Vagina (tissue), 2 donors: ENCODE measurements around the gene DACH1.

ENCODE experiments used
- POLR2AphosphoS5 ChIP-seq, 2 donors: sonication (generic); formaldehyde crosslinking; IDR thresholded peaks; one replicate each; pipeline ENCODE4 v1.9.0; 2017; ENCODE audit warnings: antibody characterized with exemption in 2 of 2, mild to moderate bottlenecking in 2 of 2, low read depth in 1 of 2; ENCODE audit not compliant: insufficient read depth in 1 of 2
- TF ChIP-seq, protein P1 (sequence below), 3 experiments: fragments of 450-650 bp in 2 of 3; fragments of 200-600 bp in 1 of 3; sonication (generic) in 1 of 3; IDR thresholded peaks; one replicate each; pipeline ENCODE4 v1.5.1; 2017 to 2019; ENCODE audit warnings: antibody characterized with exemption in 3 of 3, mild to moderate bottlenecking in 2 of 3, moderate library complexity in 2 of 3

DNA sequence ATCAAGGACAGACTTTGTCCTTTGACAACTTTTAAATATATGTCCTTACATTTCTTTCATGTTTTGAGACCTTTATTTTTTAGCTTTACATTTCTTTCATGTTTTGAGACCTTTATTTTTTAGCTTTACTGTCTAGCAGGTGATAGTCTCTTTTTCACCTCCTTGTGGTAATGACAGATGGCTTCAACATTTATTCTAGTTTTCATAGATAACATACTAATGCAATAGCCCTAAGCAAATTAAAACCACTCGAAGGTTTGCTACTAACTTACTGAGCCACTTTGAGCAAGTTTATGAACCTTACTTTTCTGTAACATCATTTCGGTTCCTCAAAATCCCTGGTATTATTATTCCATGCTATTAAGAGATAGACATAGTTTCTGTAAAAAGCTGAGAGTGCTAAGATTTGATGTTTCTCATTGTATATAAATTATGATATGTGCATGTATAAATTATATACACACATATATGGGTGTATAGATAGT, 4.5 kb downstream of the DACH1 start:
- TF ChIP-seq, protein P1, sequence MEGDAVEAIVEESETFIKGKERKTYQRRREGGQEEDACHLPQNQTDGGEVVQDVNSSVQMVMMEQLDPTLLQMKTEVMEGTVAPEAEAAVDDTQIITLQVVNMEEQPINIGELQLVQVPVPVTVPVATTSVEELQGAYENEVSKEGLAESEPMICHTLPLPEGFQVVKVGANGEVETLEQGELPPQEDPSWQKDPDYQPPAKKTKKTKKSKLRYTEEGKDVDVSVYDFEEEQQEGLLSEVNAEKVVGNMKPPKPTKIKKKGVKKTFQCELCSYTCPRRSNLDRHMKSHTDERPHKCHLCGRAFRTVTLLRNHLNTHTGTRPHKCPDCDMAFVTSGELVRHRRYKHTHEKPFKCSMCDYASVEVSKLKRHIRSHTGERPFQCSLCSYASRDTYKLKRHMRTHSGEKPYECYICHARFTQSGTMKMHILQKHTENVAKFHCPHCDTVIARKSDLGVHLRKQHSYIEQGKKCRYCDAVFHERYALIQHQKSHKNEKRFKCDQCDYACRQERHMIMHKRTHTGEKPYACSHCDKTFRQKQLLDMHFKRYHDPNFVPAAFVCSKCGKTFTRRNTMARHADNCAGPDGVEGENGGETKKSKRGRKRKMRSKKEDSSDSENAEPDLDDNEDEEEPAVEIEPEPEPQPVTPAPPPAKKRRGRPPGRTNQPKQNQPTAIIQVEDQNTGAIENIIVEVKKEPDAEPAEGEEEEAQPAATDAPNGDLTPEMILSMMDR (IDR thresholded peaks at IDR 0.05) = no peak
- no peak for TF ChIP-seq POLR2AphosphoS5 (IDR thresholded peaks at IDR 0.05; ENCODE audit: insufficient read depth in 1 of 2, low read depth in 1 of 2)
